Activated CD8-positive, alpha-beta T cell treated with anti-CD3 and anti-CD28 coated beads for 36 hours (primary cell): ENCODE data around the gene MICB. TPM values are rescaled to one million over a fixed set of nuclear protein-coding genes. Genes with fewer than 3 reads are reported as not detected.
"Not testable (repeated sequence)": the region's sequence is repeated elsewhere in the genome, so short reads cannot be mapped to it uniquely, and the experiment has no call there.

ENCODE experiments used
- ATAC-seq: fragments of 200-7000 bp; cut with Tn5 transposase; one replicate; pipeline ENCODE4 v1.10.0; 2021; ENCODE audit warnings: mild to moderate bottlenecking, moderate library complexity
- CTCF ChIA-PET: fragments of 350-600 bp; sonication (Branson Sonifier 250); formaldehyde crosslinking; loops from one replicate; lab custom pipeline; 2021; ENCODE audit warnings: antibody characterized with exemption; lab: Charles Lee
- POLR2A ChIA-PET: fragments of 350-600 bp; sonication (Branson Sonifier 250); formaldehyde crosslinking; loops from one replicate; lab custom pipeline; 2021; ENCODE audit warnings: antibody characterized with exemption; lab: Charles Lee
- DNase-seq: peaks from one replicate; pipeline ENCODE4 v3.0.0-alpha.2; 2020
- H3K27ac Mint-ChIP-seq: one replicate; pipeline ENCODE4 v1.8.0; 2021; ENCODE audit warnings: mild to moderate bottlenecking, mixed read lengths
- H3K27me3 Mint-ChIP-seq: one replicate; pipeline ENCODE4 v1.8.0; 2021; ENCODE audit warnings: mixed read lengths
- H3K36me3 Mint-ChIP-seq: one replicate; pipeline ENCODE4 v1.8.0; 2021; ENCODE audit warnings: low read depth, mixed read lengths
- H3K4me1 Mint-ChIP-seq: one replicate; pipeline ENCODE4 v1.8.0; 2021; ENCODE audit warnings: low read depth, mixed read lengths
- H3K4me3 Mint-ChIP-seq: one replicate; pipeline ENCODE4 v1.8.0; 2021; ENCODE audit warnings: mild to moderate bottlenecking, moderate library complexity, mixed read lengths
- H3K9me3 Mint-ChIP-seq: one replicate; pipeline ENCODE4 v1.8.0; 2021; ENCODE audit warnings: mixed read lengths
- CTCF ChIP-seq: fragments of 200-600 bp; IDR thresholded peaks from one replicate; pipeline ENCODE4 v1.8.0; 2022; ENCODE audit warnings: antibody characterized with exemption, mild to moderate bottlenecking
- intact Hi-C: fragments of 100-400 bp; cut with micrococcal nuclease; formaldehyde crosslinking; loops from one replicate; pipeline ENCODE4 v1.10.0; 2022
- total RNA-seq, 2 experiments: library from RNA; stranded (reverse); gene quantifications; one replicate each; pipeline ENCODE4 v1.2.3, GENCODE V29; 2021

The MICB gene
- total RNA-seq, 2 experiments from 2014 or later: 17.0 to 17.7 TPM

- peak; percentile 81 for DNase-seq
- CTCF ChIA-PET: interaction anchor here (0.7 to 56.2 kb wide), 17 partner anchors 9 to 279 kb away, joined by 3 to 2542 read pairs (median 4); partner anchors contain the start of genes AIF1, C6orf47, DDX39B and LST1
- Mint-ChIP-seq H3K36me3 (peaks cover 24% of the 10 kb centered on the region), H3K4me3 (peak overlapping the region; percentile 40), H3K4me1 (peaks cover 46% of the 10 kb centered on the region), H3K27ac (peak overlapping the region; percentile 79)
- POLR2A ChIA-PET: interaction anchor here (0.9 to 3.9 kb wide), 13 partner anchors 7 to 55 kb away, joined by 3 to 45 read pairs (median 6); partner anchors contain the start of genes LST1, LTB, NCR3 and TNF
- H3K27me3 Mint-ChIP-seq, ATAC-seq, H3K9me3 Mint-ChIP-seq, intact Hi-C loops: not testable (repeated sequence)
- peak; percentile 77 for TF ChIP-seq CTCF
These were observed 53.4 kb downstream of the MICB start for GRCh38 chr6:31551371-31551770.

GRCh38 chr6:31556307-31556706 is 58.4 kb downstream of the MICB start:
- CTCF ChIA-PET: interaction anchor here (1.1 to 56.2 kb wide), 3 partner anchors 10 to 36 kb away, joined by 3 to 2542 read pairs (median 45); partner anchors contain the start of genes ATP6V1G2, LST1, LTA and LTB
- H3K36me3 Mint-ChIP-seq: peaks cover 35% of the 10 kb centered on the region
- no peaks in the 10 kb centered on the region for H3K9me3 Mint-ChIP-seq
- intact Hi-C loops: no loop called here
- H3K27ac Mint-ChIP-seq: peak overlapping the region; percentile 13
- no peak for DNase-seq
- no peak for ATAC-seq
- H3K27me3 Mint-ChIP-seq: no peaks in the 10 kb centered on the region
- POLR2A ChIA-PET: interaction anchor here (1.9 to 35.7 kb wide), 3 partner anchors 14 to 61 kb away, joined by 6 to 1181 read pairs (median 18); partner anchors contain the start of genes DDX39B, LST1, LTA and LTB
- peaks cover 67% of the 10 kb centered on the region for H3K4me1 Mint-ChIP-seq
- H3K4me3 Mint-ChIP-seq: no peak overlapping the region
- TF ChIP-seq CTCF: no peak

GRCh38 chr6:31557443-31558317 is 59.7 kb downstream of the MICB start:
- intact Hi-C loops: loop anchor here (2.0 kb wide), 1 partner anchor 17 kb away; the partner anchor contains the start of gene TNF

GRCh38 chr6:31558318-31558625 is 60.3 kb downstream of the MICB start:
- Mint-ChIP-seq H3K36me3 (peaks cover 41% of the 10 kb centered on the region), H3K4me1 (peaks cover 76% of the 10 kb centered on the region), H3K27ac (peak overlapping the region; percentile 90), H3K9me3 (no peaks in the 10 kb centered on the region), H3K4me3 (peak overlapping the region; percentile 56), H3K27me3 (no peaks in the 10 kb centered on the region)
- POLR2A ChIA-PET: interaction anchor here (1.1 to 35.7 kb wide), 5 partner anchors 8 to 61 kb away, joined by 4 to 1181 read pairs (median 6); partner anchors contain the start of genes LST1, LTA, LTB and MICB
- intact Hi-C loops: loop anchor here (2.0 kb wide), 1 partner anchor 17 kb away; the partner anchor contains the start of gene TNF
- ATAC-seq (no peak), DNase-seq (no peak)
- CTCF ChIA-PET: interaction anchor here (1.5 to 56.2 kb wide), 3 partner anchors 11 to 34 kb away, joined by 7 to 2542 read pairs (median 45); partner anchors contain the start of genes ATP6V1G2, LST1, LTA and LTB
- no peak for TF ChIP-seq CTCF

More at GRCh38 chr6:31557443-31558317, 59.7 kb downstream of the MICB start:
- peaks cover 73% of the 10 kb centered on the region for H3K4me1 Mint-ChIP-seq
- POLR2A ChIA-PET: interaction anchor here (1.3 to 35.7 kb wide), 3 partner anchors 8 to 60 kb away, joined by 4 to 1181 read pairs (median 18); partner anchors contain the start of genes LST1, LTA, LTB and NCR3
- H3K27ac Mint-ChIP-seq: peak overlapping the region; percentile 90
- DNase-seq (no peak), ATAC-seq (no peak)
- no peak for TF ChIP-seq CTCF
- peak overlapping the region; percentile 56 for H3K4me3 Mint-ChIP-seq
- no peaks in the 10 kb centered on the region for H3K9me3 Mint-ChIP-seq
- CTCF ChIA-PET: interaction anchor here (6.5 to 56.2 kb wide), 2 partner anchors 12 to 34 kb away, joined by 45 to 2542 read pairs; partner anchors contain the start of genes LST1, LTA, LTB and NCR3
- peaks cover 39% of the 10 kb centered on the region for H3K36me3 Mint-ChIP-seq
- no peaks in the 10 kb centered on the region for H3K27me3 Mint-ChIP-seq
